Stimulated activated CD4-positive, alpha-beta T cell treated with anti-CD3 and anti-CD28 coated beads, Interleukin-1b, Interleukin-23, amount 100 ng/mL, for 4 hours (primary cell): Measurements from ENCODE around the gene FRK.
"Not testable (repeated sequence)": the region's sequence is repeated elsewhere in the genome, so short reads cannot be mapped to it uniquely, and the experiment has no call there.

Experiments
- DNase-seq, 2 donors: peaks; one replicate each; pipeline ENCODE4 v3.0.0-alpha.2; 2020; ENCODE audit warnings: low read depth in 2 of 2

Gene FRK

GRCh38 chr6:115888687-115889470 lies 171.8 kb downstream of the FRK start:
- not testable (repeated sequence) for DNase-seq

- DNase-seq = no peak
These were observed 172.8 kb downstream of the FRK start for GRCh38 chr6:115887891-115888290.

GRCh38 chr6:115885636-115886366 lies 174.9 kb downstream of the FRK start:
- no peak for DNase-seq

- no peak for DNase-seq
These were observed 177.9 kb downstream of the FRK start for GRCh38 chr6:115882771-115883170.

- DNase-seq = no peak
These were observed 178.5 kb downstream of the FRK start for GRCh38 chr6:115882174-115882573.
